Osteoblast (primary cell): ENCODE data around the gene TLE3. TPM values are rescaled to one million over a fixed set of nuclear protein-coding genes. Genes with fewer than 3 reads are reported as not detected.

ENCODE experiments used
- DNase-seq: peaks from one replicate; pipeline ENCODE4 v3.0.0; 2011; ENCODE audit warnings: low spot score, mixed read lengths; ENCODE audit not compliant: insufficient read length; ENCODE audit errors: missing footprints
- H2AFZ ChIP-seq: 2 replicates; pipeline ENCODE4 v1.6.0; 2011; ENCODE audit warnings: mild to moderate bottlenecking, low read length
- H3K27ac ChIP-seq: 2 replicates; pipeline ENCODE4 v1.5.1; 2011; ENCODE audit warnings: mild to moderate bottlenecking, low read depth, low read length, moderate library complexity
- H3K27me3 ChIP-seq: 2 replicates; pipeline ENCODE4 v1.6.0; 2012; ENCODE audit warnings: mild to moderate bottlenecking, control low read depth, inconsistent platforms, low read length, moderate library complexity; ENCODE audit not compliant: insufficient read depth
- H3K36me3 ChIP-seq: 2 replicates; pipeline ENCODE4 v1.5.1; 2011; ENCODE audit warnings: mild to moderate bottlenecking, low read length, control low read depth, moderate library complexity; ENCODE audit not compliant: insufficient read depth
- H3K4me1 ChIP-seq: 2 replicates; pipeline ENCODE4 v1.5.1; 2011; ENCODE audit warnings: mild to moderate bottlenecking, low read length, control low read depth, moderate library complexity; ENCODE audit not compliant: insufficient read depth
- H3K4me2 ChIP-seq: 2 replicates; pipeline ENCODE4 v1.6.0; 2011; ENCODE audit warnings: mild to moderate bottlenecking, low read length; ENCODE audit not compliant: insufficient read depth
- H3K4me3 ChIP-seq: fragments of 200-600 bp; sonication (generic); 3 replicates; pipeline ENCODE4 v1.5.1; 2012; ENCODE audit warnings: mild to moderate bottlenecking, low read length, inconsistent platforms; ENCODE audit not compliant: insufficient read depth
- H3K79me2 ChIP-seq: 2 replicates; pipeline ENCODE4 v1.6.0; 2012; ENCODE audit warnings: mild to moderate bottlenecking, low read length, control low read depth, inconsistent platforms; ENCODE audit not compliant: insufficient read depth
- H3K9me3 ChIP-seq: 2 replicates; pipeline ENCODE4 v1.5.1; 2011; ENCODE audit warnings: low read depth, low read length, control low read depth
- H4K20me1 ChIP-seq: 2 replicates; pipeline ENCODE4 v1.6.0; 2012; ENCODE audit warnings: mild to moderate bottlenecking, low read length, control low read depth; ENCODE audit not compliant: insufficient read depth
- total RNA-seq: library from RNA; depleted of rRNA; stranded (reverse); fragments of >200 nt; gene quantifications from 2 replicates; pipeline ENCODE4 v1.2.3, GENCODE V29; 2012
- TF ChIP-seq, protein P1 (sequence below): IDR thresholded peaks from 2 replicates; pipeline ENCODE4 v1.5.1; 2011; ENCODE audit warnings: mild to moderate bottlenecking, low read depth, low read length, moderate library complexity; ENCODE audit errors: extremely low read depth

The TLE3 gene
- total RNA-seq, 1 donor = 29.7 TPM

DNA sequence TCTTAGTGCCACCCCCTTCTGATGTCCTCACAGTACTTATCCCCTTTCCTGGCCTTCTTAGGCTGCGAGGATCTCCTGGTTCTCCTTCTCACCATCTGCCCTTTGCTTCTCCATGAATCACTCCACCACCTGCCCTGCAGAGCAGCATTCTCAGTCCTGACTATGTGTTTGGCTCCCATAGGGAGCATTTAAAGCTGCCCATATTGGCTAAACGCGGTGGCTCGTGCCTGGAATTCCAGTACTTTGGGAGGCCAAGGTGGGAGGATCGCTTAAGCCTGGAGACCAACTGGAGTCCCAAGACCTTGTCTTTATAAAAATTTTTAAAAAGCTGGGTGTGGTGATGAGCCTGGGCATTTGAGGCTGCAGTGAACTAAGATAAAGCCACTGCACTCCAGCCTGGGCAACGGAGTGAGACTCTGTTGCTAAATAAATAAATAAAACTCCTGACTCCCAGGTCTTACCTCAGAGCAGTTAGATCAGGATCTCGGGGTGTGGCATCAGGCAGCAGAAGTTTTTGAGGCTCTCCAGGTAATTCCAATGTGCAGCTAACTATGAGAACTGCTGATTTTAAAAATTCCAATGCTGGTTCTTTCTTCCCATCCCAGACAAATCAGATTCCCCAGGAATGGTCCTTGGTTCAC is 36.2 kb upstream of the TLE3 start:
- H3K9me3 ChIP-seq = no peaks in the 10 kb centered on the region

DNA sequence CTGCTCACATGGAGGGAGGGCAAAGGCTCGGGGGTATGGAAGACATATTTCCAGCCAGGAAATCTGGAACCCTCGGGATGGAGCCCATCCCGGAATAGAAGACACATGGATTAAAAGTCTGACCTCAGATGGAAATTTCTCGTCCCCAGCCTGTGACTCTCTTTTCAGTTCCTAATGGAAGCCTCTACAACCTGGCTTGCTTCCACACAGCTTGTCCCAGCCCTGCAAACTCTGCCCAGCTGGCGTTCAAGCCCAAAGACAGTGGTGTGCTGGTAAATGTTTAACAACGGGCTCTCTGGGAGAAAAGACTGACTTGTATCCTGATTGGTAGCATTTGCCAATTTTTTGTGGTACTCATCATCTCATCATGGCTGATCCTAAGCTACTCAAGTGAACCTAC is 35.6 kb upstream of the TLE3 start:
- Histone ChIP-seq H3K27ac (no peak overlapping the region), H3K4me3 (no peak overlapping the region), H3K27me3 (peaks cover 18% of the 10 kb centered on the region), H2AFZ (no peak overlapping the region), H3K9me3 (no peaks in the 10 kb centered on the region), H4K20me1 (no peaks in the 10 kb centered on the region), H3K4me2 (no peak overlapping the region), H3K79me2 (no peaks in the 10 kb centered on the region), H3K4me1 (no peaks in the 10 kb centered on the region), H3K36me3 (no peaks in the 10 kb centered on the region)
- DNase-seq = peak; percentile 18
- TF ChIP-seq, protein P1, sequence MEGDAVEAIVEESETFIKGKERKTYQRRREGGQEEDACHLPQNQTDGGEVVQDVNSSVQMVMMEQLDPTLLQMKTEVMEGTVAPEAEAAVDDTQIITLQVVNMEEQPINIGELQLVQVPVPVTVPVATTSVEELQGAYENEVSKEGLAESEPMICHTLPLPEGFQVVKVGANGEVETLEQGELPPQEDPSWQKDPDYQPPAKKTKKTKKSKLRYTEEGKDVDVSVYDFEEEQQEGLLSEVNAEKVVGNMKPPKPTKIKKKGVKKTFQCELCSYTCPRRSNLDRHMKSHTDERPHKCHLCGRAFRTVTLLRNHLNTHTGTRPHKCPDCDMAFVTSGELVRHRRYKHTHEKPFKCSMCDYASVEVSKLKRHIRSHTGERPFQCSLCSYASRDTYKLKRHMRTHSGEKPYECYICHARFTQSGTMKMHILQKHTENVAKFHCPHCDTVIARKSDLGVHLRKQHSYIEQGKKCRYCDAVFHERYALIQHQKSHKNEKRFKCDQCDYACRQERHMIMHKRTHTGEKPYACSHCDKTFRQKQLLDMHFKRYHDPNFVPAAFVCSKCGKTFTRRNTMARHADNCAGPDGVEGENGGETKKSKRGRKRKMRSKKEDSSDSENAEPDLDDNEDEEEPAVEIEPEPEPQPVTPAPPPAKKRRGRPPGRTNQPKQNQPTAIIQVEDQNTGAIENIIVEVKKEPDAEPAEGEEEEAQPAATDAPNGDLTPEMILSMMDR = no peak

More for the DNA sequence above, 36.2 kb upstream of the TLE3 start:
- Histone ChIP-seq H3K79me2 (no peaks in the 10 kb centered on the region), H3K4me1 (no peaks in the 10 kb centered on the region), H4K20me1 (no peaks in the 10 kb centered on the region), H3K36me3 (no peaks in the 10 kb centered on the region), H3K4me3 (no peak overlapping the region), H3K27ac (no peak overlapping the region), H3K27me3 (peaks cover 22% of the 10 kb centered on the region), H2AFZ (no peak overlapping the region), H3K4me2 (no peak overlapping the region)
- DNase-seq = peak; percentile 10
- TF ChIP-seq, protein P1 = no peak

DNA sequence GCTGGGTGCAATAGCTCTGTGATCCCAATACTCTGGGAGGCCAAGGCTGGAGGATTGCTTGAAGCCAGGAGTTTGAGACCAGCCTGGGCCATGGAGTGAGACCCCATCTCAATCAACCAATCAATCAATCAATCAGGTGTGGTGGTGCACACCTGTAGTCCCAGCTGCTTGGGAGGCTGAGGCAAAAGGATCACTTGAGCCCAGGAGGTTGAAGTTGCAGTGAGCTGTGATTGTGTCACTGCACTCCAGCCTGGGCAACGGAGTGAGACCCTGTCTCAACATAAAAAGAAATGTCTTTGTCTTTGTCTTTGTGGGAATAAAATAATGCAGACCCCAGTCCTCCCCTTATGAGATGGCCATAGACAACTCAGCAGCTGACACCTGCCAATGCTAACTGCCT is 34.9 kb upstream of the TLE3 start:
- Histone ChIP-seq H3K27ac (no peak overlapping the region), H4K20me1 (no peaks in the 10 kb centered on the region), H3K9me3 (no peaks in the 10 kb centered on the region), H3K79me2 (no peaks in the 10 kb centered on the region), H2AFZ (no peak overlapping the region), H3K27me3 (peaks cover 22% of the 10 kb centered on the region), H3K4me1 (no peaks in the 10 kb centered on the region), H3K36me3 (no peaks in the 10 kb centered on the region), H3K4me3 (no peak overlapping the region), H3K4me2 (no peak overlapping the region)
- peak; percentile 51 for DNase-seq
- TF ChIP-seq, protein P1 = no peak

DNA sequence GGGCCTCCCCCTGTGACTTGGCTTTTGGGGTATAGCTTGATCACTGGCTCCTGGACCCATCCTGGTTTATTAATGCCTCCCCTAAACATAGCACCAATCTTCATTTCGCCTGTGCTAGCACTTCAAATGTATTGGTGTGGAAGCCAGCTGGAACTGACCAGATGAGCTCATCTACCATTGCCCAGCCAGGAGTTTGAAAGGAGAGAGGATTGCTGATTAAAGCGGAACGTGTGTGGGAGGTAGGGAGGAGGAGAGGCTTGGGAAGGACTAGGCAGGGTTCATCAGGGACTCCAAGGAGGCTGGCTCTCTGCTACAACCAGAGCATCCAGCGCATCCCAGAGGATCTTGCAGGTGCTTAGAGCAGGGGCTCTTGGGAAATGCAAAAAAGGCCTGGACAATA is 34.4 kb upstream of the TLE3 start:
- Histone ChIP-seq H3K36me3 (no peaks in the 10 kb centered on the region), H4K20me1 (no peaks in the 10 kb centered on the region), H3K27ac (no peak overlapping the region), H3K4me3 (no peak overlapping the region), H3K27me3 (peaks cover 23% of the 10 kb centered on the region), H3K4me1 (no peaks in the 10 kb centered on the region), H3K4me2 (no peak overlapping the region), H3K79me2 (no peaks in the 10 kb centered on the region), H2AFZ (no peak overlapping the region), H3K9me3 (no peaks in the 10 kb centered on the region)
- peak; percentile 62 for DNase-seq
- TF ChIP-seq, protein P1 = no peak
